Measurements from ENCODE around the gene SLC29A3.
"Not testable (repeated sequence)": the region's sequence is repeated elsewhere in the genome, so short reads cannot be mapped to it uniquely, and the experiment has no call there.

SLC29A3 gene

DNA sequence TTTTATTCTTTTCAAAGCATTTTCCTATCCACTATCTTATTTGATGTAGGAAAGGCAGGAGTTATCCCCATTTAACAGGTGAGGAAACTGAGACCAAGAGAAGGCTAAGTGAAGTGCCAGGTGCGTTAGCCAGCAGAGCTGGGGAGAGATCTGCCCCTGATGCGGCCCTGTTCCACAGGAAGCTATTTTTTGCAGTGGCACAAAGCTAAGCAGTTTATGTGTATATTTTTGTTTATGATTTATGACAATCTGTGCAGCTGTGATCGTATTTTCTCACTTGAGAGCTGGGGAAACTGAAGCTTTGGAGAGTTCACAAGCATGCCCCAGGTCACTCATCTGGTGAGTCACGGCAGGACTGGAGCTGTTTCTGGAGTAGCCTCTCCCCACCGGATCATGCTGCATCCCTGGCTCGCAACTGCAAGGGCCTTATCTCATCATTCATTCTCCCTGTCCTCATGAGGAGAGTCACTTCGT lies 38.8 kb downstream of the SLC29A3 start:
- TF ChIP-seq, protein P1, sequence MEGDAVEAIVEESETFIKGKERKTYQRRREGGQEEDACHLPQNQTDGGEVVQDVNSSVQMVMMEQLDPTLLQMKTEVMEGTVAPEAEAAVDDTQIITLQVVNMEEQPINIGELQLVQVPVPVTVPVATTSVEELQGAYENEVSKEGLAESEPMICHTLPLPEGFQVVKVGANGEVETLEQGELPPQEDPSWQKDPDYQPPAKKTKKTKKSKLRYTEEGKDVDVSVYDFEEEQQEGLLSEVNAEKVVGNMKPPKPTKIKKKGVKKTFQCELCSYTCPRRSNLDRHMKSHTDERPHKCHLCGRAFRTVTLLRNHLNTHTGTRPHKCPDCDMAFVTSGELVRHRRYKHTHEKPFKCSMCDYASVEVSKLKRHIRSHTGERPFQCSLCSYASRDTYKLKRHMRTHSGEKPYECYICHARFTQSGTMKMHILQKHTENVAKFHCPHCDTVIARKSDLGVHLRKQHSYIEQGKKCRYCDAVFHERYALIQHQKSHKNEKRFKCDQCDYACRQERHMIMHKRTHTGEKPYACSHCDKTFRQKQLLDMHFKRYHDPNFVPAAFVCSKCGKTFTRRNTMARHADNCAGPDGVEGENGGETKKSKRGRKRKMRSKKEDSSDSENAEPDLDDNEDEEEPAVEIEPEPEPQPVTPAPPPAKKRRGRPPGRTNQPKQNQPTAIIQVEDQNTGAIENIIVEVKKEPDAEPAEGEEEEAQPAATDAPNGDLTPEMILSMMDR (conservative IDR thresholded peaks at IDR 0.05; ENCODE audit: control insufficient read depth, insufficient read depth, low read depth, low read length) = no peak
- peak; percentile 54 for DNase-seq (ENCODE audit: low read depth)
- H3K4me3 ChIP-seq (ENCODE audit: control insufficient read depth, low read depth, low read length) = no peak overlapping the region

DNA sequence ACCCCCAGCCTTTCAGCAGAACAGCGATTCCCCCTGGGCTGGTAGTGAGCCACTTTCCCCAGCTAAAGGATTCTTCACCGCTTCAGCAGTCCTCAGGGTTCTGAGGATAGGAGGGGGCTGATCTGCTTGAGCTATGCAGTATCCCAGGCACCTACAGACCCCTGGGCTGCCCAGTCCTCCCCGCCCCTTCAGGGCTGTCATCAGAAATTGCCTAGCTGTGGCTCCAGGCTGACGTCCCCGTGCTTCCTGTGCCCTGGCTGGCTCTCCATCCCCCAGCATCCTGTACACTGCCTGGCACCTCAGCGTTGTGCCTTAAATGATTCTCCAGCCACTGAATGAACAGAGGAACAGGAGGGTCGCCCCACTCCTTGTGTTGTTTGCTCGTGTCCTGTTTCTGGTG lies 39.2 kb downstream of the SLC29A3 start:
- TF ChIP-seq, protein P1 (conservative IDR thresholded peaks at IDR 0.05; ENCODE audit: control insufficient read depth, insufficient read depth, low read depth, low read length) = no peak
- H3K4me3 ChIP-seq (ENCODE audit: control insufficient read depth, low read depth, low read length) = no peak overlapping the region
- DNase-seq (ENCODE audit: low read depth) = no peak

DNA sequence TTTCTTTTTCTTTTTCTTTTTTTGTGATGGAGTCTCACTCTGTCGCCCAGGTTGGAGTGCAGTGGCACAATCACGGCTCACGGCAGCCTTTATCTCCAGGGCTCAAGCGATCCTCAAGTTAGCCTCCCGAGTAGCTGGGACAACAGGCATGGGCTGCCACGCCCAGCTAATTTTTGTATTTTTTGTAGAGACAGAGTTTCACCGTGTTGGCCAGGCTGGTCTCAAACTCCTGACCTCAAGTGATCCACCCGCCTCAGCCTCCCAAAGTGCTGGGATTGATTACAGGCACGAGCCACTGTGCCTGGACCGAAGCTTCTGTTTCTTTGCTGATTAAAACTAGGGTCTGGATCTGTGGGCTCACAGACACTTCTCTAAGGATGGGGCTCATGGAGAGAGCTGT lies 39.8 kb downstream of the SLC29A3 start:
- not testable (repeated sequence) for DNase-seq (ENCODE audit: low read depth); H3K4me3 ChIP-seq (ENCODE audit: control insufficient read depth, low read depth, low read length)

DNA sequence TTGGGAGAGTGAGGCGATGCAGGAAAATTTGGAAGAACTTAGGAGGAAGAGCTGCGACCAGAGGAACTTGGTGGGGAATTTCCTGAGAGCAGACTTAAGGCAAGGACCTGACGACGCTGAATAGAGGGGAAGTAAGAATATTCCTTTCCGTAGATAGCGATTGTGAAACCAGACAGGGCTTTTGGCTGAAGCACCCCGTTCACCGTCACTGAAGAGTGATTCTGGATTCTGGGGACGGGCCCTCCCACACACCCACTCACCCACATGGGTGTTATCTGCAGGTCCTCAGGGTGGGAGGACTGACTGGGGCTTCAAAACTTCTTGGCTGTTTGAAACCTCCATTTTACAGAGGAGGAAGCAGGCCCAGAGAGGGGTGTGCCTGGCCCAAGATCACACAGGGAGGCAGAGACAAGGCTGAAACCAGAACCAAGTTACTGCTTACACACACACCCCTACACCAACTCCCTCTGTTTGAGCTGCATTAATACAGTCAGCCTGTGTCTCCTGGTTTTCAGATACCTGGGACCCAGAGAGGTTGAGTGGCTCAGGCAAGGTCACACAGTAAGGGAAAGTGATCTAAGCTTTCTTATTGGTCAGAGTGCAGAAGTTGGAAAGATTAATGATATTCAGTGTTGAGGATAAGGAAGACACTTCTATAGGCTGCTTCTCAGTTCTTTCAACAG lies 40.4 kb downstream of the SLC29A3 start:
- no peak overlapping the region for H3K4me3 ChIP-seq (ENCODE audit: control insufficient read depth, low read depth, low read length)
- DNase-seq (ENCODE audit: low read depth) = peak; percentile 34
- TF ChIP-seq, protein P1 (conservative IDR thresholded peaks at IDR 0.05; ENCODE audit: control insufficient read depth, insufficient read depth, low read depth, low read length) = no peak

DNA sequence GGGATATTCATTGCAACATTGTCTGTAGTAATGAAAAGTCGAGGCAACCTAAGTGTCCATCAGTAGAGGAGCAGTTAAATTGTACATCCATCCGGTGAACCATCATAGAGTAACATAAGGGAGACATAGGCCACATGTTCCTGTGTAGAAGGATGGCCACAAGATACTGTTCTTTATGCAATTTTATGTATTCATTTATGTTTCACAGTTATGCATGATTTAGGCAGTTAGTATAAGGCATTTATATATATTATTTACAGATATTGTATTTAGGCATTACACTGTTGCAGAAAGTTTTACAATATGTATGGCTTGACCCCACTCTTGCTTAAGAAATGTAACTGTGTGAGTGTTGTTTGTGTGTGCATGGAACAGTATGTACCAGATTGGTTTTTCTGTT lies 41.7 kb downstream of the SLC29A3 start:
- H3K4me3 ChIP-seq (ENCODE audit: control insufficient read depth, low read depth, low read length) = no peak overlapping the region
- no peak for DNase-seq (ENCODE audit: low read depth)
- TF ChIP-seq, protein P1 (conservative IDR thresholded peaks at IDR 0.05; ENCODE audit: control insufficient read depth, insufficient read depth, low read depth, low read length) = no peak

DNA sequence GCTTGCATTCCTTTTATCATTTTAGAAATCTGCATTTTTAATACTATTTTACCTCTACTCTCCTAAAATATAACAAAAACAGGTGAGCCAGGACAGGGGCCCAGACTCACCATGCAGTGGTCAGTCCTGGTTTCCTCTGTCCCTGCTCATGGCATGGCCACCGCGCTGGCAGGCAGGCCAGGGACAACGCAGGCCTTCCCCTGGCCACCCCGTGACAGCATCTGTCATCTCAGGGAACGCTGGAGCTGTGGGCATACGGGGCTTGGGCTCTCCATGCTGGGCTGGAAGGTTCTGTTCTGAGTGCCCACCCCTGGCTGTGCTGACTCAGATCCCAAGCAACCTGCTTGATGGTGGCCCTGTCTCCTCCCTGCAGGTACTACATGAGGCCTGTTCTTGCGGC lies 42.5 kb downstream of the SLC29A3 start:
- DNase-seq (ENCODE audit: low read depth) = no peak
- H3K4me3 ChIP-seq (ENCODE audit: control insufficient read depth, low read depth, low read length) = no peak overlapping the region

DNA sequence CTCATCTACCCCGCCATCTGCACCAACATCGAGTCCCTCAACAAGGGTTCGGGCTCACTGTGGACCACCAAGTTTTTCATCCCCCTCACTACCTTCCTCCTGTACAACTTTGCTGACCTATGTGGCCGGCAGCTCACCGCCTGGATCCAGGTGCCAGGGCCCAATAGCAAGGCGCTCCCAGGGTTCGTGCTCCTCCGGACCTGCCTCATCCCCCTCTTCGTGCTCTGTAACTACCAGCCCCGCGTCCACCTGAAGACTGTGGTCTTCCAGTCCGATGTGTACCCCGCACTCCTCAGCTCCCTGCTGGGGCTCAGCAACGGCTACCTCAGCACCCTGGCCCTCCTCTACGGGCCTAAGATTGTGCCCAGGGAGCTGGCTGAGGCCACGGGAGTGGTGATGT lies 43.1 kb downstream of the SLC29A3 start:
- TF ChIP-seq, protein P1 (conservative IDR thresholded peaks at IDR 0.05; ENCODE audit: control insufficient read depth, insufficient read depth, low read depth, low read length) = no peak
- H3K4me3 ChIP-seq (ENCODE audit: control insufficient read depth, low read depth, low read length) = no peak overlapping the region
- DNase-seq (ENCODE audit: low read depth) = no peak

More for the DNA sequence above, 42.5 kb downstream of the SLC29A3 start:
- TF ChIP-seq, protein P1 (conservative IDR thresholded peaks at IDR 0.05; ENCODE audit: control insufficient read depth, insufficient read depth, low read depth, low read length) = no peak

All from fibroblast of mammary gland (primary cell).